ENCODE measurements around the gene AXIN1.

DNA sequence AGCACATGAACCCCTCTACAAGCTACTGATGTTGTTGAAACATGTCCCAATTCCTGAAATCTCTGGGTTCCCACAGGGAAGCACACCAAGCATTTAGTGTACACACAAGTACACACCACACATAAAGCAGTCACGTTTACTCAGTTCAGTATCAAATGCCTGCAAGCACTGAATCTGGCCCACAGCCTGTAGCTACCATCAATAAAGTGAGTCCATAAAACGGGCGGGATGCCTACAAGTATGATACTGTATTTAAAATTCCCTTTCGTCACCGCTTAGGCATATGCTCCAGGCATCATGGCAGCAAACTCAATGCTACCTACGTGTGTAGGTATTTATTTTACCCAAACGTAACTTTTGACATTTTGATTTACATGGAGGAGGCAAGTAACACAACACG is 2.3 kb downstream of the AXIN1 start:
- TF ChIP-seq POLR2A (IDR thresholded peaks at IDR 0.05), result no peak
- TF ChIP-seq, protein P1, sequence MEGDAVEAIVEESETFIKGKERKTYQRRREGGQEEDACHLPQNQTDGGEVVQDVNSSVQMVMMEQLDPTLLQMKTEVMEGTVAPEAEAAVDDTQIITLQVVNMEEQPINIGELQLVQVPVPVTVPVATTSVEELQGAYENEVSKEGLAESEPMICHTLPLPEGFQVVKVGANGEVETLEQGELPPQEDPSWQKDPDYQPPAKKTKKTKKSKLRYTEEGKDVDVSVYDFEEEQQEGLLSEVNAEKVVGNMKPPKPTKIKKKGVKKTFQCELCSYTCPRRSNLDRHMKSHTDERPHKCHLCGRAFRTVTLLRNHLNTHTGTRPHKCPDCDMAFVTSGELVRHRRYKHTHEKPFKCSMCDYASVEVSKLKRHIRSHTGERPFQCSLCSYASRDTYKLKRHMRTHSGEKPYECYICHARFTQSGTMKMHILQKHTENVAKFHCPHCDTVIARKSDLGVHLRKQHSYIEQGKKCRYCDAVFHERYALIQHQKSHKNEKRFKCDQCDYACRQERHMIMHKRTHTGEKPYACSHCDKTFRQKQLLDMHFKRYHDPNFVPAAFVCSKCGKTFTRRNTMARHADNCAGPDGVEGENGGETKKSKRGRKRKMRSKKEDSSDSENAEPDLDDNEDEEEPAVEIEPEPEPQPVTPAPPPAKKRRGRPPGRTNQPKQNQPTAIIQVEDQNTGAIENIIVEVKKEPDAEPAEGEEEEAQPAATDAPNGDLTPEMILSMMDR (IDR thresholded peaks at IDR 0.05), result no peak

Data from thyroid gland (tissue), 4 donors.